Measurements from ENCODE around the gene TNFRSF12A. TPM values are rescaled to one million over a fixed set of nuclear protein-coding genes. Genes with fewer than 3 reads are reported as not detected.
"Not testable (repeated sequence)": the region's sequence is repeated elsewhere in the genome, so short reads cannot be mapped to it uniquely, and the experiment has no call there.

TNFRSF12A gene
- total RNA-seq, 1 experiment from 2014 or later = 1,222 TPM

DNA sequence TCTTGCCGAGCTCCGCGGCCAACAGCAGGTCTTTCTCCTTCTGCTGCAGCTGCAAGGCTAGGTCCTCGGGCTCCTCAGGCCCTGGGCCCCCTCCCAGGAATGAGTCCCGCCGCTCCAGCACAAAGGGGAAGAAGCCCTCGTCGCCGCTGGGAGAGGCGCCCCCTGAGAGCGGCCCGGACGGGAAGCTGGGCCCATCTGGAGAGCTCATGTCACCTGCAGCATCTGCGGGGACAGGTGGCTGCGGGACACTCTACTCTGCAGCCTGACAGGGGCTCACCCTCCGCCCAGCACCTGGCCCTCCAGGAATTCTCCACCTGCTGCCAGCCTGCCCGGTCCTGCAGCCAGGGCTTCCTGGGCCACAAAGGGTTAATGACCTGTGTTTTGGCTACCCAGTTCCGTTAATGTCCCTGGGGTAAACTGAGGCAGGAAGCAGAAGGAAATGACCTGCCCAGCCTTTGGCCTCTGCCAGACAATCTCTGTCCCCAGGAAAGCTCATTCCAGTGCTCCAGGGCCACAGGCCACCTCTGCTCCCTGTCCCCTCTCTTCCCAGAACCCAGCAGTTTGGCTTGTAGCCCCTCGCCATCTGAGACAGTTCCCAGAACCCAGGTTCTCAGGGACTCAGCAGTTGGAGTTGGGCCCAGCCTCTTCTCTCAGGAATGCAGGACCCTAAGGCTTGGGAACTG, 15.3 kb downstream of the TNFRSF12A start:
- DNase-seq (ENCODE audit: low read depth) = no peak

GRCh38 chr16:3035972-3036725, 16.0 kb downstream of the TNFRSF12A start:
- DNase-seq (ENCODE audit: low read depth) = no peak
- in situ Hi-C loops (cut with HindIII; ENCODE audit: low pct_unique_long_range_greater_than_20kb, low sequenced_read_pairs) = no loop called here

More for the DNA sequence above, 15.3 kb downstream of the TNFRSF12A start:
- in situ Hi-C loops (cut with HindIII; ENCODE audit: low pct_unique_long_range_greater_than_20kb, low sequenced_read_pairs) = no loop called here

DNA sequence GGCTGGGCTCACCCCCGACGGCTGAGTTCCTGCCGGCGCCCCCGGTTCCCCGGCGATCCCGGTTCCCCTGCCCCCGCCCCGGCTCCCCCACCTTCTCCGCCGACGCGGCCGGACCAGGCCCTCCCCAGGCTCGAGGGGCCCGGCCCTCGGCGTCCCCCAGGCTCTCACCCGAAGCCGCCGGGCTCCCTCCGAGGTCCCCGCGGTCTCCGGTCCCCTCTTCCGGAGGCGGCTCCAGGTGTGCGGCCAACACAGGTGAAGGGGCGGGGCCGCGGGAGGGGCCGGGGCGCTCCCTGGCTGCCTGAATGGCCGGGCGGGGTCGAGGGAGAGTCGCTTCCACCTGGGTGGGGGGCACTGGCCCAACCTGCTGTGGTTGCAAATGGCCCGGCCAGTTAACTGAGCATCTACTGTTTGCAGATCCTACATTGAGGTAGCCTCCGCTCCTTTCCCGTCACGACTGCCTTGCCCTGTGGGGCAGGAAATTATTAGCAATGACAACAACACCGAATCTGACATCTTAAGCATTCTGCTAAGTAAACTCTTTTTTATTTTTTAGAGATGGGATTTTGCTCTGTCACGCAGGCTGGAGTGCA, 16.7 kb downstream of the TNFRSF12A start, which contains the start of gene BICDL2:
BICDL2 (minus strand) TSS at position 219 of the 590 bp plus-strand sequence. CDS start 1,448 bp downstream, outside the sequence.
- DNase-seq (ENCODE audit: low read depth) = no peak
- in situ Hi-C loops (cut with HindIII; ENCODE audit: low pct_unique_long_range_greater_than_20kb, low sequenced_read_pairs) = no loop called here

DNA sequence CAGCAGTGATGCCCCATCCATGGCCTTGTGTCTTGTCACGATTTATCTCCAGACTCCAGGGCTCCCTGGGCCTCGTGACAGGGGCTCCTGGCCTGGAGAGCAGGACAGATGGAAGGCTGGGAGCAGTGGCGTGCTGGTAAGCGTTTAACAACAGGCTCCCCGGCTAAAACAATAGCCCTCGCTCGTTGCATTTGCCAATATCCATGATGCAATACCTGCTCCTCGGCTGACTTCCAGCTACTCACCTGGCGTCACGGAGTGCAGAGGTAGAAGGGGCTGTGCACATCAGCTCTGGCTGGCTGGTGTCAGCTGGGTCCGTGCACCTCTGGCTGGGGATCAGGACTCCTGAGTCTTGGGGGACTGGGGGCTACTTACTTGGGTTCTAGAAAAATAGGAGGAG, 18.1 kb downstream of the TNFRSF12A start:
- DNase-seq (ENCODE audit: low read depth) = no peak

GRCh38 chr16:3038896-3039295, 18.7 kb downstream of the TNFRSF12A start:
- in situ Hi-C loops (cut with HindIII; ENCODE audit: low pct_unique_long_range_greater_than_20kb, low sequenced_read_pairs) = no loop called here
- DNase-seq (ENCODE audit: low read depth) = no peak

More for the DNA sequence above, 18.1 kb downstream of the TNFRSF12A start:
- in situ Hi-C loops (cut with HindIII; ENCODE audit: low pct_unique_long_range_greater_than_20kb, low sequenced_read_pairs) = no loop called here

GRCh38 chr16:3042376-3042775, 22.2 kb downstream of the TNFRSF12A start:
- in situ Hi-C loops (cut with HindIII; ENCODE audit: low pct_unique_long_range_greater_than_20kb, low sequenced_read_pairs) = no loop called here
- no peak for DNase-seq (ENCODE audit: low read depth)

- in situ Hi-C loops (cut with HindIII; ENCODE audit: low pct_unique_long_range_greater_than_20kb, low sequenced_read_pairs) = no loop called here
Observed at GRCh38 chr16:3044708-3045107, 24.5 kb downstream of the TNFRSF12A start.

GRCh38 chr16:3045758-3046640, 25.8 kb downstream of the TNFRSF12A start, which contains the start of gene MMP25:
MMP25 (plus strand) TSS chr16:3046561; CDS start chr16:3046918, 357 bp downstream.
- in situ Hi-C loops (cut with HindIII; ENCODE audit: low pct_unique_long_range_greater_than_20kb, low sequenced_read_pairs) = no loop called here
- no peak for DNase-seq (ENCODE audit: low read depth)

More at GRCh38 chr16:3044708-3045107, 24.5 kb downstream of the TNFRSF12A start:
- no peak for DNase-seq (ENCODE audit: low read depth)

DNA sequence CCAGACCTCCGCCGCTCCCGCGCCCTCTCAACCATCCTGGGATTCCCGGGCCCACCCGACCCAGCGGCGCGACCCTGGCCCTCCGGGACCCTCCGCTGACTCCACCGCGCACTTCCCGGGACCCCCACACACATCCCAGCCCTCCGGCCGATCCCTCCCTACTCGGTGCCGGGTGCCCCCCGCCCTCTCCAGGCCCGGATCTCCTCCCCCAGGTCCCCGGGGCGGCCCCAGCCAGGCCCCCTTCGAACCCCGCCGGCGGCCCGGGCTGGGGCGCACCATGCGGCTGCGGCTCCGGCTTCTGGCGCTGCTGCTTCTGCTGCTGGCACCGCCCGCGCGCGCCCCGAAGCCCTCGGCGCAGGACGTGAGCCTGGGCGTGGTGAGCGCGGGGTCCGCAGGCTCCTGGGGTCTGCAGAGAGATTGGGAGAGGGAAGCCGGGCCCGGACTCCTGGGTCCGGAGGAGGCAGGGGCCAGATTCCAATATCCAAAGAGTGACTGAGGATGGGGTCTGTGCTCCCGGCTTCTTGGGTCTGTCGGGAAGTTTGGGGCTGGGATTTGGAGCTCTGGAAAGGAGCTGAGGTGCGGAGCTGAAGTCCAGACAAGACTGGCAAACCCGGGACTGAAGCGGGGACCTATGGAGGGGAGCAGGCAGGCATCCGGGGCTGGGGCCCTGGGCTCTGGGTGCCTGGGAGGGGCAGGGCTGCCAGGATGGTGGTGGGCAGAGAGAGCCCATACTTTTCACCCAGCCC, 26.6 kb downstream of the TNFRSF12A start:
- DNase-seq (ENCODE audit: low read depth) = no peak
- in situ Hi-C loops (cut with HindIII; ENCODE audit: low pct_unique_long_range_greater_than_20kb, low sequenced_read_pairs) = no loop called here

- no peak for DNase-seq (ENCODE audit: low read depth)
- in situ Hi-C loops (cut with HindIII; ENCODE audit: low pct_unique_long_range_greater_than_20kb, low sequenced_read_pairs) = no loop called here
Observed at GRCh38 chr16:3047387-3047720, 27.2 kb downstream of the TNFRSF12A start.

DNA sequence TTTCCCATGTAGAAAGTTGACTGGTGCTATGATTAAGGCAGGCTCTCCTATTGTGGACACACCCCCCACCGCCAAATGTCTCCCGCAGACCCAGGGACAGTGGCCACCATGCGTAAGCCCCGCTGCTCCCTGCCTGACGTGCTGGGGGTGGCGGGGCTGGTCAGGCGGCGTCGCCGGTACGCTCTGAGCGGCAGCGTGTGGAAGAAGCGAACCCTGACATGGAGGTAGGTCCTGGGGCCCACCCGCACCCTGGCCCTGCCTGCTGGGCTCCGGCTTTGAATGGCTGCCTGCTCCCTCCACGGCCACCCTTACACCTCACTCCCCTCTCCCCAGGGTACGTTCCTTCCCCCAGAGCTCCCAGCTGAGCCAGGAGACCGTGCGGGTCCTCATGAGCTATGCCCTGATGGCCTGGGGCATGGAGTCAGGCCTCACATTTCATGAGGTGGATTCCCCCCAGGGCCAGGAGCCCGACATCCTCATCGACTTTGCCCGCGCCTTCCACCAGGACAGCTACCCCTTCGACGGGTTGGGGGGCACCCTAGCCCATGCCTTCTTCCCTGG, 29.8 kb downstream of the TNFRSF12A start:
- in situ Hi-C loops (cut with HindIII; ENCODE audit: low pct_unique_long_range_greater_than_20kb, low sequenced_read_pairs) = no loop called here
- DNase-seq (ENCODE audit: low read depth) = no peak

DNA sequence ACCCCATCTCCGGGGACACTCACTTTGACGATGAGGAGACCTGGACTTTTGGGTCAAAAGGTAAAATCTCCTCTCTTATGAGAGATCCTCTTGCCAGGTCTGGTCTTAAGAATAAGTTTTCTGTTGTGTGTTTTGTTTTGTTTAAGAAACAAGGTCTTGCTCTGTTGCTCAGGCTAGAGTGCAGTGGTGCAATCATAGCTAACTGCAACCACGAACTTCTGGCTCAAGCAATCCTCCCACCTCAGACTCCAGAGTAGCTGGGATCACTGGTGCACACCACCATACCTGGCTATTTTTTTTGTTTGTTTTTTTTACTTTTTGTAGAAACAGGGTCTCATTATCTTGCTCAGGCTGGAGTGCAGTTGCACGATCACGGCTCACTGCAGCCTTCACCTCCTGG, 30.3 kb downstream of the TNFRSF12A start:
- in situ Hi-C loops (cut with HindIII; ENCODE audit: low pct_unique_long_range_greater_than_20kb, low sequenced_read_pairs) = no loop called here
- DNase-seq (ENCODE audit: low read depth) = no peak

DNA sequence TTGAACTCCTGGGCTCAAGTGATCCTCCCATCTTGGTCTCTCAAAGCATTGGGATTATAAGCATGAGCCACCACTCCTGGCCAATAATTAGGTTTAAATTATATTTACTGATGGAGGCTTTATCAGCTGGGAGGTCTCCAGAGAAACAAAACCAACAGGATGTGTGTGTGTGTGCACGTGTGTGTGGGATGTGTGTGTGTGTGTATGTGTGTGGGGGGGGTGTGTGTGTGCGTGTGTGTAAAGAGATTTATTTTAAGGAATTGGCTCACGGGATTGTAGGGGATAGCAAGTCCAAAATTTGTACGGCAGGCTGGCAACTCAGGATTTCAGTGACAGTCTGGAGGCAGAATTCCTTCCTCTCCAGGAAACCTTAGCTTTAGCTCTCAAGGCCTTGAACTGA, 30.8 kb downstream of the TNFRSF12A start:
- DNase-seq (ENCODE audit: low read depth) = no peak
- in situ Hi-C loops (cut with HindIII; ENCODE audit: low pct_unique_long_range_greater_than_20kb, low sequenced_read_pairs) = no loop called here

DNA sequence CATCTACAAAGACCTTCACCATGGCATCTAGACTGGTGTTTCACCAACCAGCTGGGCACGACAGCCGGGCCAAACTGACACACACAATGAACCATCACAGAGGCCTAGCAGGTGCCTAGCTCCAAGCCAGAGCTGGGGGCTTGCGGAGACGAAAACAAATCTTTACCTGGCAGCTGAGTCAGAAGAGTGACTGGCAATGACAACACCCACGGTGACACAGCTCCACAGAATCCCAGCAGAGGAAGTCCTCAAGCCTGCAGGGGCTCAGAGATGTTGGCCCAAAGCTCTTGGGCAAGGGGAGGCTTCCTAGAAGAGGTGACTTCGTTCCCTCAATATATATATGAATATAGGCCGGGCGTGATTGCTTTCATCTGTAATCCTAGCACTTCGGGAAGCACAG, 31.3 kb downstream of the TNFRSF12A start:
- in situ Hi-C loops (cut with HindIII; ENCODE audit: low pct_unique_long_range_greater_than_20kb, low sequenced_read_pairs) = no loop called here
- DNase-seq (ENCODE audit: low read depth) = no peak

- DNase-seq (ENCODE audit: low read depth); in situ Hi-C loops (cut with HindIII; ENCODE audit: low pct_unique_long_range_greater_than_20kb, low sequenced_read_pairs): not testable (repeated sequence)
Observed at GRCh38 chr16:3052571-3053329, 32.6 kb downstream of the TNFRSF12A start.

DNA sequence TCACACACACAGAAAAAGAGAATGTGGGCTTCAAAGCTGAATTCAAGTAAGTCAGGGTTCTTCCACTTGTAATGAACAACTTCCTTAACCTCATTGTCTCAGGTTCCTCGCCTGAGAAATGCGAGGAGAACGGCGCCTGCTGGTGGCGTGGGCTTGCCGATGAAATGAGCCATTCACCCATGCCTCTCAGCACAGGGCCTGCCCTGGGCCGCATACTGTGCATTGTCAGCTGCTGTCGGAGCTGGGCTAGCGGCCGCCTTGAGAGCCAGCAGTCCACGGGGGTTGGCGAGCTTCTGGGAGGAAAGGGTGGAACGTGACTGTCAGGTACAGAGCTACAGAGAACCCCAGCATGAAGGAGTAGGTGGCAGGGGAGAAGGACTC, 33.2 kb downstream of the TNFRSF12A start:
- in situ Hi-C loops (cut with HindIII; ENCODE audit: low pct_unique_long_range_greater_than_20kb, low sequenced_read_pairs) = not testable (repeated sequence)

More for the DNA sequence above, 33.2 kb downstream of the TNFRSF12A start:
- not testable (repeated sequence) for DNase-seq (ENCODE audit: low read depth)

Data from Caki2 (cell line).